AG04450 (cell line): Measurements from ENCODE around the gene ABR. TPM values are rescaled to one million over a fixed set of nuclear protein-coding genes. Genes with fewer than 3 reads are reported as not detected.
"Not testable (repeated sequence)": the region's sequence is repeated elsewhere in the genome, so short reads cannot be mapped to it uniquely, and the experiment has no call there.

Experiments
- CTCF ChIA-PET: fragments of 300-600, 350-600 bp; formaldehyde crosslinking; extraction: SDS; loops from one replicate; lab custom pipeline; 2022; ENCODE audit warnings: antibody characterized with exemption, inconsistent platforms; lab: Charles Lee
- POLR2A ChIA-PET: fragments of 350-600 bp; formaldehyde crosslinking; extraction: SDS; loops from one replicate; lab custom pipeline; 2021; ENCODE audit warnings: antibody characterized with exemption, inconsistent platforms; lab: Yijun Ruan, JAX
- DNase-seq: peaks from one replicate; pipeline ENCODE4 v3.0.0-alpha.2; 2011; ENCODE audit warnings: low read depth, low spot score
- H3K27ac ChIP-seq: one replicate; pipeline ENCODE4 v1.5.1; 2012; ENCODE audit warnings: low read depth, low read length, control low read depth
- H3K27me3 ChIP-seq: one replicate; pipeline ENCODE4 v1.6.0; 2012; ENCODE audit warnings: low read length; ENCODE audit not compliant: control insufficient read depth, insufficient read depth
- H3K4me3 ChIP-seq: 2 replicates; pipeline ENCODE4 v1.5.1; 2011; ENCODE audit warnings: mild to moderate bottlenecking, low read depth, low read length, control low read depth
- H3K9me3 ChIP-seq: 2 replicates; pipeline ENCODE4 v1.5.1; 2012; ENCODE audit warnings: low read length; ENCODE audit not compliant: control insufficient read depth, insufficient read depth
- CTCF ChIP-seq: IDR thresholded peaks from 2 replicates; pipeline ENCODE4 v1.5.1; 2011; ENCODE audit warnings: low read depth, low read length, control low read depth, inconsistent platforms
- polyA plus RNA-seq: library from polyadenylated mRNA; depleted of rRNA; stranded (reverse); fragments of >200 nt; gene quantifications from 2 replicates; pipeline ENCODE4 v1.2.3, GENCODE V29; 2011

Gene ABR
- polyA plus RNA-seq, 1 experiment = 64.3 TPM

GRCh38 chr17:1203111-1203966 is 23.6 kb upstream of the ABR start:
- ChIA-PET CTCF (interaction anchor here (1.3 kb wide), 1 partner anchor 16 kb away, joined by 4 read pairs; no protein-coding TSS in a partner anchor), POLR2A (no interaction called here)
- DNase-seq = no peak
- no peak overlapping the region for H3K27ac ChIP-seq
- H3K9me3 ChIP-seq = peaks cover 3% of the 10 kb centered on the region; the same call in 1 of the 2 replicates
- peaks cover 10% of the 10 kb centered on the region for H3K27me3 ChIP-seq
- TF ChIP-seq CTCF = no peak
- H3K4me3 ChIP-seq = peak overlapping the region; percentile 62

GRCh38 chr17:1202291-1202690 is 22.5 kb upstream of the ABR start:
- POLR2A ChIA-PET = interaction anchor here (0.5 kb wide), 1 partner anchor 226 kb away, joined by 3 read pairs; no protein-coding TSS in a partner anchor
- CTCF ChIA-PET = no interaction called here
- peaks cover 3% of the 10 kb centered on the region for H3K27me3 ChIP-seq
- H3K9me3 ChIP-seq = peaks cover 3% of the 10 kb centered on the region; the same call in 1 of the 2 replicates
- H3K4me3 ChIP-seq = no peak overlapping the region
- H3K27ac ChIP-seq = no peak overlapping the region
- TF ChIP-seq CTCF = no peak
- no peak for DNase-seq

GRCh38 chr17:1201132-1201702 is 21.4 kb upstream of the ABR start:
- Histone ChIP-seq H3K27me3 (peaks cover 3% of the 10 kb centered on the region), H3K4me3 (no peak overlapping the region), H3K9me3 (peaks cover 3% of the 10 kb centered on the region; the same call in 1 of the 2 replicates), H3K27ac (no peak overlapping the region)
- POLR2A ChIA-PET = no interaction called here
- no peak for TF ChIP-seq CTCF
- no peak for DNase-seq
- CTCF ChIA-PET = interaction anchor here (5.0 kb wide), 1 partner anchor 14 kb away, joined by 32 read pairs; no protein-coding TSS in a partner anchor

- H3K27me3 ChIP-seq, DNase-seq, H3K4me3 ChIP-seq, H3K9me3 ChIP-seq, H3K27ac ChIP-seq, POLR2A ChIA-PET: not testable (repeated sequence)
- CTCF ChIA-PET = interaction anchor here (5.0 kb wide), 1 partner anchor 12 kb away, joined by 32 read pairs; no protein-coding TSS in a partner anchor
These were observed 19.5 kb upstream of the ABR start for GRCh38 chr17:1199271-1199743.

- H3K27ac ChIP-seq = peak overlapping the region; percentile 31
- no peak for TF ChIP-seq CTCF
- H3K27me3 ChIP-seq = peaks cover 9% of the 10 kb centered on the region
- CTCF ChIA-PET = interaction anchor here (0.6 to 5.0 kb wide), 3 partner anchors 7 to 75 kb away, joined by 4 to 32 read pairs (median 6); no protein-coding TSS in a partner anchor
- no peak overlapping the region for H3K4me3 ChIP-seq
- peaks cover under 1% of the 10 kb centered on the region; the same call in 1 of the 2 replicates for H3K9me3 ChIP-seq
- POLR2A ChIA-PET = no interaction called here
- no peak for DNase-seq
These were observed 18.2 kb upstream of the ABR start for GRCh38 chr17:1197781-1198490.
